Peyer's patch (tissue), 4 donors: Measurements from ENCODE around the gene SDF4.

Source experiments
- CTCF ChIP-seq, 6 experiments: fragments of 450-650 bp in 4 of 6; fragments of 200-600 bp in 2 of 6; sonication (generic) in 1 of 6; IDR thresholded peaks; one replicate each; pipeline ENCODE4 v1.5.1; 2017 to 2019; ENCODE audit warnings: antibody characterized with exemption in 6 of 6, mild to moderate bottlenecking in 3 of 6, moderate library complexity in 1 of 6
- POLR2A ChIP-seq, 2 donors: fragments of 450-650 bp; IDR thresholded peaks; one replicate each; pipeline ENCODE4 v1.5.1; 2017; ENCODE audit warnings: antibody characterized with exemption in 2 of 2, mild to moderate bottlenecking in 2 of 2, moderate library complexity in 2 of 2

DNA sequence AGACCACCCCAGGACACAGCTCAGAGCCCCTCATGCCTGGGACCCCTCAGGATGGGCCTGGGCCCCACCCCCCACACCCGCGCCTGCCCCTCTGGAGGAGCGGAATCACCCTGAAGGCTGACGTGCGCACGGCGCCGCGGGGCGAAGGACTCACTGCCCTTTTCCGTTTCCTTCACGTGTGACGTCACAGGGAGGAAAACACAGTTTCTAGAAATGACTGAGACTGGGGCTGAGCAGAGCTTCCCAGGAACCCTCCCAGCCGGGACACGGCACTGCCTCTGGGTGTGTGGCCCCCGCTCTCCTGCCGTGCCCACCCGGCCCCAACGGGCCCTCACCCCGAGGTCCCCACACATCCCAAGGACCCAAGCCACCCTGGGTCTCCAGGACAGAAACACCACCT is 12.5 kb downstream of the SDF4 start:
- TF ChIP-seq CTCF (IDR thresholded peaks at IDR 0.05) (no peak), POLR2A (IDR thresholded peaks at IDR 0.05) (no peak)
